ENCODE data around the gene APMAP.

DNA sequence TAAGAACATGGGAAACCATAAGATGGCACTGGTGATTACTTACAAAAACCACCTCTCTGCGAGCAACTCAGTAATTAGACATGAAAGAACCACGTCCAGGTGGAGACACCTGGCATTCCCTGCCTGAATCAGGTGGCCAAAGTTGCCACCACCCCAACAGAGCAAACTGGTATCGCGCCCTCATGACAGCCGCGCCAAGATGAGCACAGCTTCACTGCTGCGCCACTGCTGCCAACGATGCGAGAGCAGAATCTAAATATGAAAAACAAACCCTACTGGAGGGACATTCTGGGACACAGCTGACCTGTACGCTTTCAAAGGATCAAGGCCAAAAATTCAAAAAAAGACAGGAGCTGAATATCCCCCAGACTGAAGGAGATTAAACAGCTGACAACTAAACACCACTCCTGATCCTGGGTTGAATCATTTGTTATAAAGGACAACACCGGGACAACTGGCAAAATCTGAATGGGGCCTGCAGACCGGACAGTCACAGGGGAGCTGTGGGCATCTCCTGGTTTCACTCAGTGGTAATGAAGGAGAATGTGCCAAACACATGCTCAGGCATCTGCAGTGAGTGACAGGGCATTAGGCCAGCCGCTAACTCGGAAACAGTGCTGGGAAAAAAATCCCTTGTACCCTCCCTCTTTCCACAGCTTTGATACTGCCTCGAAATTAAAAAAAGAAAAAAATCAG lies 26.1 kb downstream of the APMAP start:
- TF ChIP-seq, protein P1, sequence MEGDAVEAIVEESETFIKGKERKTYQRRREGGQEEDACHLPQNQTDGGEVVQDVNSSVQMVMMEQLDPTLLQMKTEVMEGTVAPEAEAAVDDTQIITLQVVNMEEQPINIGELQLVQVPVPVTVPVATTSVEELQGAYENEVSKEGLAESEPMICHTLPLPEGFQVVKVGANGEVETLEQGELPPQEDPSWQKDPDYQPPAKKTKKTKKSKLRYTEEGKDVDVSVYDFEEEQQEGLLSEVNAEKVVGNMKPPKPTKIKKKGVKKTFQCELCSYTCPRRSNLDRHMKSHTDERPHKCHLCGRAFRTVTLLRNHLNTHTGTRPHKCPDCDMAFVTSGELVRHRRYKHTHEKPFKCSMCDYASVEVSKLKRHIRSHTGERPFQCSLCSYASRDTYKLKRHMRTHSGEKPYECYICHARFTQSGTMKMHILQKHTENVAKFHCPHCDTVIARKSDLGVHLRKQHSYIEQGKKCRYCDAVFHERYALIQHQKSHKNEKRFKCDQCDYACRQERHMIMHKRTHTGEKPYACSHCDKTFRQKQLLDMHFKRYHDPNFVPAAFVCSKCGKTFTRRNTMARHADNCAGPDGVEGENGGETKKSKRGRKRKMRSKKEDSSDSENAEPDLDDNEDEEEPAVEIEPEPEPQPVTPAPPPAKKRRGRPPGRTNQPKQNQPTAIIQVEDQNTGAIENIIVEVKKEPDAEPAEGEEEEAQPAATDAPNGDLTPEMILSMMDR (tag by site-specific recombination; IDR thresholded peaks at IDR 0.05), result no peak
- TF ChIP-seq ZNF10 (tag by site-specific recombination; IDR thresholded peaks at IDR 0.05), result no peak
- no peak for TF ChIP-seq ZBTB20 (tag by site-specific recombination; IDR thresholded peaks at IDR 0.05)
- no peak for TF ChIP-seq KLF1 (tag by site-specific recombination; IDR thresholded peaks at IDR 0.05)
- no peak for TF ChIP-seq ZNF175 (tag by site-specific recombination; IDR thresholded peaks at IDR 0.05)
- TF ChIP-seq ZBTB17 (tag by site-specific recombination; IDR thresholded peaks at IDR 0.05), result no peak
- TF ChIP-seq, protein P2, sequence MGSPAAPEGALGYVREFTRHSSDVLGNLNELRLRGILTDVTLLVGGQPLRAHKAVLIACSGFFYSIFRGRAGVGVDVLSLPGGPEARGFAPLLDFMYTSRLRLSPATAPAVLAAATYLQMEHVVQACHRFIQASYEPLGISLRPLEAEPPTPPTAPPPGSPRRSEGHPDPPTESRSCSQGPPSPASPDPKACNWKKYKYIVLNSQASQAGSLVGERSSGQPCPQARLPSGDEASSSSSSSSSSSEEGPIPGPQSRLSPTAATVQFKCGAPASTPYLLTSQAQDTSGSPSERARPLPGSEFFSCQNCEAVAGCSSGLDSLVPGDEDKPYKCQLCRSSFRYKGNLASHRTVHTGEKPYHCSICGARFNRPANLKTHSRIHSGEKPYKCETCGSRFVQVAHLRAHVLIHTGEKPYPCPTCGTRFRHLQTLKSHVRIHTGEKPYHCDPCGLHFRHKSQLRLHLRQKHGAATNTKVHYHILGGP (tag by site-specific recombination; IDR thresholded peaks at IDR 0.05), result no peak
- no peak for TF ChIP-seq ZNF664 (tag by site-specific recombination; IDR thresholded peaks at IDR 0.05)
- no peak for TF ChIP-seq ZBTB7A (tag by site-specific recombination; IDR thresholded peaks at IDR 0.05; ENCODE audit: low read depth)
- TF ChIP-seq ZNF114 (tag by site-specific recombination; IDR thresholded peaks at IDR 0.05), result no peak
- no peak for TF ChIP-seq YY1 (tag by site-specific recombination; IDR thresholded peaks at IDR 0.05)
- TF ChIP-seq ZNF292 (tag by site-specific recombination; IDR thresholded peaks at IDR 0.05; ENCODE audit: borderline replicate concordance, low read depth), result no peak
- no peak for TF ChIP-seq BCL11A (tag by site-specific recombination; IDR thresholded peaks at IDR 0.05; ENCODE audit: low read depth)

Data from HEK293 (cell line).